PC-3 (cell line): ENCODE data around the gene MYLK4.

Source experiments
- EZH2 ChIP-seq: fragments of 300-600 bp; sonication (generic); IDR thresholded peaks from one replicate; pipeline ENCODE4 v1.6.1; 2017; ENCODE audit warnings: antibody characterized with exemption, mild to moderate bottlenecking, low read length; ENCODE audit not compliant: unreplicated experiment
- EZH2phosphoT487 ChIP-seq: fragments of 300-600 bp; sonication (generic); IDR thresholded peaks from 2 replicates; pipeline ENCODE4 v1.6.1; 2018; ENCODE audit warnings: mild to moderate bottlenecking, antibody characterized with exemption, low read length, borderline replicate concordance
- TF ChIP-seq, protein P1 (sequence below): fragments of 300-600 bp; sonication (generic); conservative IDR thresholded peaks from 2 replicates; pipeline ENCODE4 v1.5.1; 2017; ENCODE audit warnings: antibody characterized with exemption, low read depth, mild to moderate bottlenecking, low read length

DNA sequence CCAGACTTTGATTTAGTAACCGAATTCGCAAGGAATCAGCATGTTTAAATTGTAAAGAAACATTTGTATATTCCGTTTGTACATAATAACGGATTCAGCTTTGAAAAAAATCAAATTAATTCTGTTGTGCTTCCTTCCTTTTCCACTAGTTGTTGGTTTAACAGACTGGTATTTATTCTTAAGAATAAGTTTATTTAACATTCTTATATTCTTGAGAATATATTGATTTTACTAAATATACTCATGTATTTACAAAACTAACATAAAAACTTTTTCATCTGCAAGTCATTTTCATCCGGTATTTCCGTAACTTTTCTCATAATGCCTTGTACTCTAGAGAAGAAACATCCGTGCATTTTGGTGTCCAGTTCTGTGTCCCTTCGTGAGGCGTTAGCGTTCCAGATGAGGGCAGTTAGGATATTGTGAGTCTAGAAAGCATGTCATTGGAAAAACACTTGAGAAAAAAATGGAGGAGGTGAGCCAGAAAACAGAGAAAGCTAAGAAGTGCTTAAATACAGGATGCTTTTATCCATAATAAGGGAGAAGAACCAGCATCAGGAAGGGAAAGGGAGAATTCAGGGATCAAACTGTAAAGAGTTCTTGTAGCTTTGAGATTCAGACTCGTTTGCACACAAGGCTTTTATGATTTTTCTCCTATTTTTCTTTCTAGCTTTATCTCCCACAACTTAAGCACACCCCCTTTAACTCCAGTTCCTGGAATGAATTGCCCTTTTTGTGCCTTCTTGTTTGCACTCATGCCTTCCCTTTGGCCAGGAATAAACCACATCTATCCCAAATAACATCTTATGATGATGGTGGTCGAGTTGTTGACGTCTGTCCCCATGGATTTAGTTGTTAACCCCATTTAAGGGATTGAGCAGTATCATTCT lies 16.3 kb upstream of the MYLK4 start:
- TF ChIP-seq, protein P1, sequence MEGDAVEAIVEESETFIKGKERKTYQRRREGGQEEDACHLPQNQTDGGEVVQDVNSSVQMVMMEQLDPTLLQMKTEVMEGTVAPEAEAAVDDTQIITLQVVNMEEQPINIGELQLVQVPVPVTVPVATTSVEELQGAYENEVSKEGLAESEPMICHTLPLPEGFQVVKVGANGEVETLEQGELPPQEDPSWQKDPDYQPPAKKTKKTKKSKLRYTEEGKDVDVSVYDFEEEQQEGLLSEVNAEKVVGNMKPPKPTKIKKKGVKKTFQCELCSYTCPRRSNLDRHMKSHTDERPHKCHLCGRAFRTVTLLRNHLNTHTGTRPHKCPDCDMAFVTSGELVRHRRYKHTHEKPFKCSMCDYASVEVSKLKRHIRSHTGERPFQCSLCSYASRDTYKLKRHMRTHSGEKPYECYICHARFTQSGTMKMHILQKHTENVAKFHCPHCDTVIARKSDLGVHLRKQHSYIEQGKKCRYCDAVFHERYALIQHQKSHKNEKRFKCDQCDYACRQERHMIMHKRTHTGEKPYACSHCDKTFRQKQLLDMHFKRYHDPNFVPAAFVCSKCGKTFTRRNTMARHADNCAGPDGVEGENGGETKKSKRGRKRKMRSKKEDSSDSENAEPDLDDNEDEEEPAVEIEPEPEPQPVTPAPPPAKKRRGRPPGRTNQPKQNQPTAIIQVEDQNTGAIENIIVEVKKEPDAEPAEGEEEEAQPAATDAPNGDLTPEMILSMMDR, result no peak
- no peak for TF ChIP-seq EZH2
- no peak for TF ChIP-seq EZH2phosphoT487
